ENCODE measurements around the gene LPAR2. TPM values are rescaled to one million over a fixed set of nuclear protein-coding genes. Genes with fewer than 3 reads are reported as not detected.

The LPAR2 gene
- polyA plus RNA-seq, 1 donor (not counting 4 experiments of a cell fraction or from before 2014, with no cell fraction given): 7.3 TPM

- Histone ChIP-seq H3K9me1 (ENCODE audit: control insufficient read depth, extremely low read depth, insufficient read depth, low read length) (no peaks in the 10 kb centered on the region), H3K27me3 (ENCODE audit: control insufficient read depth, extremely low read depth, insufficient read depth, low read length) (no peaks in the 10 kb centered on the region), H3K9me3 (ENCODE audit: control insufficient read depth, low read depth, low read length) (no peaks in the 10 kb centered on the region), H3K4me3 (ENCODE audit: control insufficient read depth in 2 of 3, extremely low read depth in 1 of 3, insufficient read depth in 2 of 3, low read depth in 1 of 3, low read length in 3 of 3) (no peak overlapping the region), H3K9ac (ENCODE audit: control insufficient read depth, extremely low read depth, insufficient read depth, low read length) (no peak overlapping the region), H4K20me1 (ENCODE audit: control insufficient read depth, extremely low read depth, insufficient read depth, low read length) (no peaks in the 10 kb centered on the region), H2AFZ (ENCODE audit: control insufficient read depth, low read length) (no peak overlapping the region), H3K36me3 (ENCODE audit: control insufficient read depth in 2 of 2, extremely low read depth in 1 of 2, insufficient read depth in 2 of 2, low read length in 2 of 2) (peaks cover 18 to 32% of the 10 kb centered on the region in 2 experiments), H3K27ac (ENCODE audit: control insufficient read depth, insufficient read depth, low read length) (no peak overlapping the region), H3K4me2 (ENCODE audit: control insufficient read depth, extremely low read depth, insufficient read depth, low read depth, low read length) (no peak overlapping the region), H3K79me2 (ENCODE audit: control insufficient read depth, insufficient read depth, low read length) (no peaks in the 10 kb centered on the region), H3K4me1 (ENCODE audit: control insufficient read depth, extremely low read depth, insufficient read depth, low read length) (no peaks in the 10 kb centered on the region)
- FAIRE-seq: no peak
- no peak for DNase-seq (ENCODE audit: low read depth, low spot score)
- TF ChIP-seq CTCF (optimal IDR thresholded peaks at IDR 0.05 in 1 of 3, IDR thresholded peaks at IDR 0.05 in 1 of 3, conservative IDR thresholded peaks at IDR 0.05 in 1 of 3; ENCODE audit: extremely low read depth in 1 of 3, insufficient read depth in 2 of 3, low read length in 3 of 3) (no peak), EZH2 (IDR thresholded peaks at IDR 0.05; ENCODE audit: low read length) (no peak)
- dilution Hi-C loops (cut with MboI; ENCODE audit: extremely low pct_ligation_motif_present, low sequenced_read_pairs): no loop called here
These were observed 6.7 kb upstream of the LPAR2 start for GRCh38 chr19:19634516-19635312.

- dilution Hi-C loops (cut with MboI; ENCODE audit: extremely low pct_ligation_motif_present, low sequenced_read_pairs): no loop called here
- Histone ChIP-seq H3K9me3 (ENCODE audit: control insufficient read depth, low read depth, low read length) (no peaks in the 10 kb centered on the region), H3K36me3 (ENCODE audit: control insufficient read depth in 2 of 2, extremely low read depth in 1 of 2, insufficient read depth in 2 of 2, low read length in 2 of 2) (peaks cover 18 to 31% of the 10 kb centered on the region in 2 experiments), H3K27me3 (ENCODE audit: control insufficient read depth, extremely low read depth, insufficient read depth, low read length) (no peaks in the 10 kb centered on the region), H4K20me1 (ENCODE audit: control insufficient read depth, extremely low read depth, insufficient read depth, low read length) (no peaks in the 10 kb centered on the region), H3K9me1 (ENCODE audit: control insufficient read depth, extremely low read depth, insufficient read depth, low read length) (no peaks in the 10 kb centered on the region), H3K27ac (ENCODE audit: control insufficient read depth, insufficient read depth, low read length) (no peak overlapping the region), H2AFZ (ENCODE audit: control insufficient read depth, low read length) (no peak overlapping the region), H3K4me3 (ENCODE audit: control insufficient read depth in 2 of 3, extremely low read depth in 1 of 3, insufficient read depth in 2 of 3, low read depth in 1 of 3, low read length in 3 of 3) (no peak overlapping the region), H3K4me2 (ENCODE audit: control insufficient read depth, extremely low read depth, insufficient read depth, low read depth, low read length) (no peak overlapping the region), H3K9ac (ENCODE audit: control insufficient read depth, extremely low read depth, insufficient read depth, low read length) (no peak overlapping the region), H3K79me2 (ENCODE audit: control insufficient read depth, insufficient read depth, low read length) (no peaks in the 10 kb centered on the region), H3K4me1 (ENCODE audit: control insufficient read depth, extremely low read depth, insufficient read depth, low read length) (no peaks in the 10 kb centered on the region)
- FAIRE-seq (no peak), DNase-seq (ENCODE audit: low read depth, low spot score) (no peak)
- TF ChIP-seq EZH2 (IDR thresholded peaks at IDR 0.05; ENCODE audit: low read length) (no peak), CTCF (optimal IDR thresholded peaks at IDR 0.05 in 1 of 3, IDR thresholded peaks at IDR 0.05 in 1 of 3, conservative IDR thresholded peaks at IDR 0.05 in 1 of 3; ENCODE audit: extremely low read depth in 1 of 3, insufficient read depth in 2 of 3, low read length in 3 of 3) (no peak)
These were observed 5.9 kb upstream of the LPAR2 start for GRCh38 chr19:19633711-19634515.

Measured in keratinocyte (primary cell).